PC-3 (cell line): ENCODE measurements around the gene ADAM23. TPM values are rescaled to one million over a fixed set of nuclear protein-coding genes. Genes with fewer than 3 reads are reported as not detected.

Source experiments
- ATAC-seq: fragments of 200-7000 bp; cut with Tn5 transposase; 2 replicates; pipeline ENCODE4 v1.9.1; 2020; ENCODE audit warnings: mild to moderate bottlenecking, moderate library complexity
- BruUV-seq: library from RNA; stranded (reverse); fragments of 400-500 nt; replicated peaks from 2 replicates; lab custom pipeline; 2021; lab: Mats Ljungman, UMichigan
- CTCF ChIA-PET: fragments of 300-600 bp; sonication (Branson Sonifier 250); formaldehyde crosslinking; loops from one replicate; lab custom pipeline; 2022; ENCODE audit warnings: antibody characterized with exemption; lab: Charles Lee
- POLR2A ChIA-PET: fragments of 300-600 bp; sonication (Branson Sonifier 250); formaldehyde crosslinking; loops from one replicate; lab custom pipeline; 2022; ENCODE audit warnings: antibody characterized with exemption; ENCODE audit not compliant: unreplicated experiment; lab: Charles Lee
- DNase-seq: peaks from one replicate; pipeline ENCODE4 v3.0.0-alpha.2; 2015
- H2AFZ ChIP-seq: fragments of 300-600 bp; sonication (generic); 2 replicates; pipeline ENCODE4 v1.6.0; 2016; ENCODE audit warnings: antibody characterized with exemption, low read length
- H3F3A ChIP-seq: fragments of 300-600 bp; sonication (generic); one replicate; pipeline ENCODE4 v1.6.0; 2017; ENCODE audit warnings: antibody characterized with exemption, low read length, control low read depth, mild to moderate bottlenecking; ENCODE audit not compliant: unreplicated experiment
- H3K27ac ChIP-seq: fragments of 300-600 bp; sonication (generic); 2 replicates; pipeline ENCODE4 v1.5.1; 2016; ENCODE audit warnings: mild to moderate bottlenecking, low read length
- H3K27me3 ChIP-seq: fragments of 300-600 bp; sonication (generic); 2 replicates; pipeline ENCODE4 v1.6.1; 2016; ENCODE audit warnings: low read length, mixed read lengths
- H3K36me3 ChIP-seq: fragments of 300-600 bp; sonication (generic); 2 replicates; pipeline ENCODE4 v1.6.1; 2016; ENCODE audit warnings: low read depth, mixed run types, low read length, mixed read lengths
- H3K4me1 ChIP-seq: fragments of 300-600 bp; sonication (generic); 2 replicates; pipeline ENCODE4 v1.5.1; 2016; ENCODE audit warnings: low read length; ENCODE audit not compliant: insufficient read depth
- H3K4me2 ChIP-seq: fragments of 300-600 bp; sonication (generic); 2 replicates; pipeline ENCODE4 v1.6.0; 2016; ENCODE audit warnings: low read length
- H3K4me3 ChIP-seq: fragments of 300-600 bp; sonication (generic); 2 replicates; pipeline ENCODE4 v1.5.1; 2016; ENCODE audit warnings: mild to moderate bottlenecking, low read length, mixed read lengths
- H3K79me2 ChIP-seq: fragments of 300-600 bp; sonication (generic); 2 replicates; pipeline ENCODE4 v1.6.1; 2017; ENCODE audit warnings: low read length, mixed read lengths
- H3K9ac ChIP-seq: fragments of 300-600 bp; sonication (generic); 2 replicates; pipeline ENCODE4 v1.6.0; 2016; ENCODE audit warnings: mild to moderate bottlenecking, low read length
- H3K9me2 ChIP-seq: fragments of 300-600 bp; sonication (generic); replicated peaks from 2 replicates; pipeline ENCODE4 v1.6.1; 2016; ENCODE audit warnings: mixed run types, low read length, mixed read lengths
- H3K9me3 ChIP-seq: fragments of 300-600 bp; sonication (generic); 2 replicates; pipeline ENCODE4 v1.6.1; 2016; ENCODE audit warnings: low read length, mixed read lengths
- H4K20me1 ChIP-seq: fragments of 300-600 bp; sonication (generic); 2 replicates; pipeline ENCODE4 v1.6.1; 2016; ENCODE audit warnings: low read length, mixed read lengths
- CTCF ChIP-seq: fragments of 300-600 bp; sonication (generic); conservative IDR thresholded peaks from 2 replicates; pipeline ENCODE4 v1.5.1; 2017; ENCODE audit warnings: antibody characterized with exemption, low read depth, mild to moderate bottlenecking, low read length
- EZH2 ChIP-seq: fragments of 300-600 bp; sonication (generic); IDR thresholded peaks from one replicate; pipeline ENCODE4 v1.6.1; 2017; ENCODE audit warnings: antibody characterized with exemption, mild to moderate bottlenecking, low read length; ENCODE audit not compliant: unreplicated experiment
- EZH2phosphoT487 ChIP-seq: fragments of 300-600 bp; sonication (generic); IDR thresholded peaks from 2 replicates; pipeline ENCODE4 v1.6.1; 2018; ENCODE audit warnings: mild to moderate bottlenecking, antibody characterized with exemption, low read length, borderline replicate concordance
- intact Hi-C: fragments of 100-400 bp; cut with micrococcal nuclease; formaldehyde crosslinking; loops from 2 replicates; pipeline ENCODE4 v1.9.0; 2023
- total RNA-seq: library from RNA; depleted of rRNA; stranded (reverse); fragments of >200 nt; gene quantifications from 2 replicates; pipeline ENCODE4 v1.2.3, GENCODE V29; 2014

Gene ADAM23
- total RNA-seq, 1 experiment from 2014 or later, result 0.22 TPM

- no peaks in the 10 kb centered on the region for H3K9me2 ChIP-seq
- no peak for ATAC-seq
- intact Hi-C loops, result no loop called here
- H3K27me3 ChIP-seq, result peaks cover 29% of the 10 kb centered on the region
- H3K4me2 ChIP-seq, result no peak overlapping the region
- no TSS peak for BruUV-seq
- no peaks in the 10 kb centered on the region for H4K20me1 ChIP-seq
- ChIA-PET POLR2A (no interaction called here), CTCF (no interaction called here)
- no peaks in the 10 kb centered on the region for H3K9me3 ChIP-seq
- DNase-seq, result peak; percentile 58
- no peak overlapping the region for H2AFZ ChIP-seq
- H3K27ac ChIP-seq, result no peak overlapping the region
- no peaks in the 10 kb centered on the region for H3K79me2 ChIP-seq
- no peaks in the 10 kb centered on the region for H3K36me3 ChIP-seq
- no peaks in the 10 kb centered on the region for H3F3A ChIP-seq
- TF ChIP-seq EZH2 (no peak), CTCF (no peak), EZH2phosphoT487 (no peak)
- H3K4me1 ChIP-seq, result no peaks in the 10 kb centered on the region
- H3K9ac ChIP-seq, result no peak overlapping the region
- no peak overlapping the region for H3K4me3 ChIP-seq
These were observed 13.9 kb downstream of the ADAM23 start for GRCh38 chr2:206457188-206457634.

- Histone ChIP-seq H4K20me1 (no peaks in the 10 kb centered on the region), H3K9ac (no peak overlapping the region), H3K27me3 (peaks cover 56% of the 10 kb centered on the region), H3K4me1 (no peaks in the 10 kb centered on the region), H3K4me2 (no peak overlapping the region), H3K27ac (no peak overlapping the region), H3K4me3 (no peak overlapping the region), H3F3A (no peaks in the 10 kb centered on the region), H3K9me2 (no peaks in the 10 kb centered on the region), H2AFZ (no peak overlapping the region), H3K79me2 (no peaks in the 10 kb centered on the region), H3K36me3 (no peaks in the 10 kb centered on the region), H3K9me3 (no peaks in the 10 kb centered on the region)
- ChIA-PET POLR2A (no interaction called here), CTCF (no interaction called here)
- DNase-seq (no peak), ATAC-seq (no peak)
- no TSS peak for BruUV-seq
- TF ChIP-seq EZH2phosphoT487, result no peak
- peak; percentile 37 for TF ChIP-seq EZH2
- intact Hi-C loops, result no loop called here
These were observed 19.0 kb downstream of the ADAM23 start for GRCh38 chr2:206462240-206462854.

- Histone ChIP-seq H3K36me3 (no peaks in the 10 kb centered on the region), H3K9me2 (no peaks in the 10 kb centered on the region), H2AFZ (no peak overlapping the region), H4K20me1 (no peaks in the 10 kb centered on the region), H3K9ac (no peak overlapping the region), H3K4me3 (no peak overlapping the region), H3K27ac (no peak overlapping the region), H3K27me3 (peaks cover 50% of the 10 kb centered on the region), H3K4me1 (no peaks in the 10 kb centered on the region), H3K79me2 (no peaks in the 10 kb centered on the region), H3F3A (no peaks in the 10 kb centered on the region), H3K4me2 (no peak overlapping the region), H3K9me3 (no peaks in the 10 kb centered on the region)
- DNase-seq, result no peak
- intact Hi-C loops, result no loop called here
- TF ChIP-seq EZH2 (no peak), EZH2phosphoT487 (no peak)
- CTCF ChIA-PET, result no interaction called here
- BruUV-seq, result no TSS peak
- POLR2A ChIA-PET, result no interaction called here
- no peak for ATAC-seq
These were observed 20.4 kb downstream of the ADAM23 start for GRCh38 chr2:206463685-206464084.
